GM18951 (cell line): ENCODE measurements around the gene CCP110.

ENCODE experiments used
- POLR2A ChIP-seq: IDR thresholded peaks from 4 replicates; pipeline ENCODE4 v1.6.1; 2011; ENCODE audit warnings: mild to moderate bottlenecking; ENCODE audit not compliant: insufficient read length, insufficient read depth; ENCODE audit errors: extremely low read depth
- in situ Hi-C: fragments of 300-500 bp; cut with MboI; formaldehyde crosslinking; loops from one replicate; pipeline ENCODE4 v1.12.0; 2022; ENCODE audit warnings: low sequenced_read_pairs, mixed read lengths, inconsistent platforms; ENCODE audit not compliant: unreplicated experiment

The CCP110 gene

DNA sequence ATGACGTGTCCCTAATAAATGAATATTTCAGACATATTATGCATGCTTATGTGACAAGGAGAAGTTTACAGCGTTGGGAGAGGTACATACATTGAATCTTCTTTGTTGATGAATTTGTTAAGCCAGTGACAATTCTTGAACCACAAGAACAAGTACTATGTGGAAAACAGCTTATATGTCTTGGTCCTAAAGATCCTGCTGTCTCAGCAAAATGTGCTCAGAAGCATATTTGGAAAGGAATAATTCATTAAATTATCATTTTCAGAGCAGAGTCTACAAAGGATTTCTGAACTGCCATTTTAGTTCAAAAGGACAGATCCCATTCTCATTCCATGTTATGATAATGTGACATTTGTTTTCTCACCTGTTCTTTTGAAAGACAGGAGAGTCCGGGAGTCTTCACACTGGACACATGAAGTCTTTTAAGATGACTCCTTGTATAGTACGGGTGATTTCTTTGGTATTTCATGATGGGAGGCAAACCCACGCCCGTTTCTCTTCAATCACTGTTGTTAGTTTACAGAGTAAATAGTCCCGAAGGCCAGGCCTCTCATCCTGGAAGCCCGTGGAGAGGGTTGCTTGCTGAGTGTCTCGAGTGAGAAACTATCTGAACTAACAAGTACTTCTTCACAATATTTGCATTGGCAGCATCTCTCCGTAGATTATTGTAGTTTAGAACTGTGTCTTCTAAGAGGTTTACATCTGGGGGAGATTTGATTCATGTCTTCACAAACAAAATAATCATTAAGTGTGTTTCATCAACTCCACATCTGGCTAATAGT is 58.5 kb downstream of the CCP110 start:
- in situ Hi-C loops, result no loop called here

DNA sequence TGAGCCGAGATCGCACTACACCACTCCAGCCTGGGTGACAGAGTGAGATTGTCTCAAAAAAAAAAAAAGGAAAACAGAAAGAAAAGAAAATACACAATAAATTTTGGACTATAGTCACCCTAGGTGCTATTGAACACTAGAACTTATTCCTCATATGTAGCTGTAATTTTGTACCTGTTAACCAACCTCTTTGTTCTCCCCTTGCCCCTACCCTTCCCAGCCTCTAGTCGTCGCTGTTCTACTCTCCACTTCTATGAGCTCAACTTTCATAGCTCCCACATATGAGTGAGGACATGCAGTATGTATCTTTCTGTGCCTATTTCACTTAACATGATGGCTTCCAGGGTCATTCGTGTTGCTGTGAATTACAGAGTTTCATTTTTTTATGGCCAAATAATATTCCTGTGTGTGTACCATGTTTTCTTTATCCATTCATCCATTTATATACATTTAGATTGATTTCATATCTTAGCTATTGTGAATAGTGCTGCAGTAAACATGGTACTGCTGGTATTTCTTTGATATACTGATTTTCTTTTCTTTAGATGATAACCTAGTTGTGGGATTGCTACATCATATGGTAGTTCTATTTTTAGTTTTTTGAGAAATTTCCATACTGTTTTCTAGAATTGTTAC is 60.0 kb downstream of the CCP110 start:
- in situ Hi-C loops, result no loop called here
- no peak for TF ChIP-seq POLR2A

More for the DNA sequence above, 58.5 kb downstream of the CCP110 start:
- TF ChIP-seq POLR2A, result no peak

DNA sequence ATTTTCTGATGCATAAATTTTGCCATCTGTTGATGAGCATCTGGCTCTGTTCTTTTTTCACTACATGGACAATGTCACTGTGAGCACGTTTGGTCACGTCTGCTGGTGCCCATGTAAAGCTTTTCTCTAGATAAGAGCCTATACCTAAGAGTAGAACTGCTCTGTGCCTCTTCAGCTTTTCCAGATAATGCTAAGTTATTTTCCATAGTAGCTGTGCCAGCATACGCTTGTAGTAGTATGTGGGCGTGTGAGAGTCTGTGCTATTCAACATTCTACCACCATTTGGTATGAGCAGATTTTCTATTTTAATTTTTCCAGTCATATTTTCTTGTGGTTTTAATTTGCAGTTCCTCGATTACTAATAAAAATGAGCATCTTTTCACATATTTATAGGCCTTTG is 64.9 kb downstream of the CCP110 start:
- no peak for TF ChIP-seq POLR2A
- in situ Hi-C loops, result no loop called here

DNA sequence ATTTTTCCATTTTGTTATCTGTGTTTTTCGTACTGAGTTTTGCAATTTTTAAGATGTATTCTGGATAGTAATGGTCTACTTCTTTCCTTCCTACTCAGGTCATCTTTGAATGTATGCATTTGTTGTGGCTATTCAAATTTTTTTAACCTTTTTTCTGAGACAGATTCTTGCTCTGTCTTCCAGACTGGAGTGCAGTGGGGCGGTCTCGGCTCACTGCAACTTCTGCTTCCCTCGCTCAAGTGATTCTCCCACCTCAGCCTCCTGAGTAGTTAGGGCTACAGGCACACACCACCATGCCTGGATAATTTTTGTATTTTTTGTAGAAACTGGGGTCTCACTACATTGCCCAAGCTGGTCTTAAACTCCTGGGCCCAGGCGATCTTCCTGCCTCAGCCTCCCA is 65.4 kb downstream of the CCP110 start:
- in situ Hi-C loops, result no loop called here
- TF ChIP-seq POLR2A, result no peak

DNA sequence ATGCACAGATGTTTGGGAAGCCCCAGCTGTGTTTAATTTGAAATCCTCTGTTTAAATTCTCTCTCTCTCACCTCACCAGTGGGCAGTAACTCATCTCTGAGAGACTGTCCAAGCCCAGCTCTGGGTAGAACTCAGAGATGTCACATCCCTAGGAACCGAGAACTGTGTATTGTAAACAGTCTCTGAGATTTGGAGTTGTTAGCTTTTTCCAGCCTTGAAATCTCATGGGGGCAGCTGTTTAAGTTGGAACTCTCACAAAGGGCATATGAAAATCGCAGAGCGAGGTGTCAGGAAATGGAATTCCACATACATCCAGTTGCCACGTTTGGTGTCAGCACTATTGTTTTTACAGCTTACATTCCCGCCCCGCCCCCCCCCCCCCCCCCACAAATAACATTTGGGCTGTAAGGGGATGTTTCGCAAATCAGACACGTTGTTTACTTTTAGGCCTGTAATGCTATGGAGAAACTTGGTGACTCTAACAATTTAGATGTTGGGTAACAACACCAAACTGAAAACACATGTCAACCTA is 66.1 kb downstream of the CCP110 start:
- no peak for TF ChIP-seq POLR2A
- in situ Hi-C loops, result no loop called here

DNA sequence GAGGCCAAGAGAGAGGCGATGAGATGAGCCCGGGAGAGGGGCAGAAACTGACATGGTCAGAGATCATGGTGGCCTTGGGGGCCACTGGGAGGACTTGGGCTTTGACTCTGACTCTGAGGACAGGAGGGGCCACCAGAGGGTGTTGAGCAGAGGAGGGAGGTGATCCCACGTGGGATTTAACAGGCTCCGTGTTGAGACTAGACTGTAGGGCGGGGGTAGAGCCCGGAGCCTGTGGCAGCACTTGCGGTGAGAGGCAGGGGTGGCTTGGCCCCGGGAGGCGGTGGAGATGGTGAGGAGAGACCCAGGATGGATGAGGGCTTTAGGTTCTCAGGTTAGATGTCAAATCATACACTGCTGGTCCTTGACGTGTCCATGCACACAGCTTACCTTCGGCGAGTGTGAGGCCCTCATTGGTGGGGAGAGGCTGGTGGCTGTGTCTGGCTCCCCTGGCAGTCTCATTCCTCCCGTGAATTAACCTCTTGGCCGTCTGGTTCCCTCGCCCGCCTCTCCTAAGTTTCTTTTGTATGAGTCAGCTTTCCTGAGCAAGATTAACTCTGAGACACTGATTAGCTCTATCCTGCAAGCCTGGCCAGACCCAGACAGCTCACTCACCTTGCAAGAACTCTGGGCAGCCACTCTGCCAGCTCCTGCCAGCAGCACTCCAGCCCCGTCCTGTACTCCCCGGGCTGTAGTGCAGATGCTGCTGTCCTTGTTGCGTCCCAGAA is 71.5 kb downstream of the CCP110 start:
- in situ Hi-C loops, result no loop called here

DNA sequence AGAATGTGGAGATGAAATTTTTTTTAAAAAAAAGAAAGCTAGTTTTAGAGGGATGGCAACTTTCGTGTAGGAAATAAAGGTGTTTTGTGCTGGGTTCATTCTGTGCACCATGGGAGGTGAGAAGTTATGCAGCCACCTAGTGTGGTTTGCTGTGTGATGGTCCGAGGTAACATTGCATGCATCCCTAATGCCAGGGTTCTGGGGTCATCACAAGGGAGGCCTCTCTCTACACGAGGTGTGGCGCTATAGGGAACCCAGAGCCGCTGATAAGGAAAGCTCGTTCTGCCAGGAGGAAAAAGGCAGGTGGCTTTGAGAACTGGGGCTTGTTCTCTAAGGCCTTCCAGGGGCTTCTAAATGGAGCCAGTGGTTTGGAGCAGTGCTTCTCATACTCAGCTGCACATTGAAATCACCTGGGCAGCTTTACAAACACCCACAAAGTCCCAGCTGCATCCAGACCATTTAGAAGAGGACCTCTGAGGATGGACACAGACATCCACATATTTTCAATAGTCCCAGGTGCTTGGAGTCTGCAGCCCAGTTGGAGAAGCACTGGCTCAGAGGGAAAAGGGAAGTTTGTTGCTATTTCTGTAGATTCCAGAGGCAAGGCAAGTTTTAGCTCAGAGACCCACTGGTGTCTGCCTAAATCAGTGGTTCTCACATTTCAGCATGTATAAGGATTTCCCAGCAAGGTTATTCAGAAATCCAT is 75.2 kb downstream of the CCP110 start:
- in situ Hi-C loops, result no loop called here

More for the DNA sequence above, 71.5 kb downstream of the CCP110 start:
- no peak for TF ChIP-seq POLR2A

DNA sequence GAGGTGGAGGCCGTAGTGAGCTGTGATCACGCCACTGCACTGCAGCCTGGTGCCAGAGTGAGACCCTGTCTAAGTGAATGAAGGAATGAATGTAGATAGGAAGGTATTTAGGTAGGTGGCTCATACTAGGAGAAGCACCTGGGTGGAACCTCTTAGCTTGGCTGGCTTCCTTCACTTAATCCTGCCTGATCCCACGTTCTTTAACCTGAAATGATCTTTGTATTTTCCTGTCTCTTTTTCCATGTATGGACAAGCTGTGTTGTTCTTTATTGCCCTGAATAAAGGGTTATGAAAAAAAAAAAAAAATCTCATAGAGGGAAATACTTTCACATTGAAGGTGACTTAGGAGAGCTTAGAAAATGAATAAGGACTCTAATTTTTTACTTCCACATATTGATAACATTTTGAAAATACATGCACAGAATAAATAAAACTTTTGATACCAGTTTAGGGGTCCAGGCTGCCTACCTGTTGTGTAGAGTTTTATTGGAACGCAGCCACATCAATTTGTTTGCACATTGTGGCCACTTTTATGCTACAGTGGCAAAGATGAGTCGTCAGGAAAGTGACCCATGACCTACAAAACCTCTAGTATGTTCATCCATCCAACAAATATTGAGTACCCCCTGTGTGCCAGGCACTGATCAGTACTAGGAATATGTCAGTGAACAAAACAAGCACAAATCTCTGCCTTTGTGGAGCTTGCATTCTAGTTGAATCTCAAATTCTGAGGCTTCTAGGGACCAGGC is 76.4 kb downstream of the CCP110 start:
- in situ Hi-C loops, result loop anchor here (10.0 kb wide), 1 partner anchor 285 kb away; the partner anchor contains the start of gene GPRC5B
- no peak for TF ChIP-seq POLR2A

More for the DNA sequence above, 75.2 kb downstream of the CCP110 start:
- no peak for TF ChIP-seq POLR2A

DNA sequence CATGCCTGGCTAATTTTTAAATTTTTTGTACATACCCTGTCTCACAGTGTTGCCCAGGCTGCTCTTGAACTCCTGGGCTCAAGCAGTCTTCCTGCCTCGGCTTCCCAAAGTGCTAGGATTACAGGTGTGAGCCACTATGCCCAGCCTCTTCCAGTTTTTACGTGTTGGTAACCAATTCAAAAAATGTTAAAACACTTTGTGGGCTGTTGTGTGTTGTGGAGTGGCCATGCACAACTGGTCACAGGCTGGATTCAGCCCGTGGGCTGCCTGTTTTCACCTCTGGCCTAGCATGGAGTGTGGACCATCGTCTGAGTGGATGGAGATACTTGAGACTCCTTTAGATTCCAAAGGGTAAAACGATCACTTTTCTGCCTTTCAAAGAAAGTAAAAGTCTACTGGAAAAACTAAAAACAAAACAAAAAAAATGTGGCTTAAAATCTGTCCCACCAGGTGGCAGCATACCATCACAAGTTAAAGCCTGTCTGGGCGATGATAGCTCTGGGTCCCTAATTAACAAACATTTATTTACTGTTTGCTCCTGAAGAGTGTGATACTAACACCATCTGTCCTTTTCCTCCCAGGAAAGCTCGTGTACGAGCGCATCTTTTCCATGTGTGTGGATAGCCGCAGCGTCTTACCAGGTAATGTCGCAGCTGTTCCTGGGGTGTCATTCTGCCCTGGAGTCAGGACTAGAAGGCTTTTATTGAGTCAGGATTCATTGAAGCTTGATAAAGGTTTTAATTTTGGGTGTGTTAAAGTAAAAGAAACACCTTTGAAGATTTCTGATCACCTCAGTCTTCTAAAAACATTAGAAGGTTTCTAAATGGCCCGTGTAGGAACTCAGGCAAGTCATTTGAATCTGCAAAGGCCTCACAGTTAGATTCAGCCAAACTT is 77.6 kb downstream of the CCP110 start:
- in situ Hi-C loops, result loop anchor here (10.0 kb wide), 1 partner anchor 283 kb away; the partner anchor contains the start of gene GPRC5B
- no peak for TF ChIP-seq POLR2A
